Measurements from ENCODE around the gene FBH1. TPM values are rescaled to one million over a fixed set of nuclear protein-coding genes. Genes with fewer than 3 reads are reported as not detected.

FBH1 gene
- total RNA-seq, 1 experiment from 2014 or later, result 50.5 TPM

GRCh38 chr10:5888843-5889623 is 1.0 kb upstream of the FBH1 start:
- no TSS peak for BruUV-seq (replicated peaks)

GRCh38 chr10:5890452-5890915 is 441 bp downstream of the FBH1 start:
- Histone ChIP-seq H3K9me3 (ENCODE audit: control insufficient read depth, insufficient read depth, low read depth, low read length) (no peaks in the 10 kb centered on the region), H3K4me1 (ENCODE audit: control insufficient read depth, insufficient read depth, low read length) (peaks cover 3% of the 10 kb centered on the region; the same call in 1 of the 2 replicates), H3K27ac (ENCODE audit: low read length) (peak overlapping the region; percentile 62), H3K36me3 (ENCODE audit: control insufficient read depth, insufficient read depth, low read length) (peaks cover 4% of the 10 kb centered on the region), H3K27me3 (ENCODE audit: control insufficient read depth, insufficient read depth, low read length) (no peaks in the 10 kb centered on the region), H3K4me3 (ENCODE audit: low read depth in 2 of 2, low read length in 2 of 2) (peak overlapping the region; percentile 66 to 77)
- DNase-seq (ENCODE audit: low read depth, low spot score), result no peak
- in situ Hi-C loops (cut with HindIII; ENCODE audit: low pct_unique_long_range_greater_than_20kb, low sequenced_read_pairs), result no loop called here
- intact Hi-C loops (cut with micrococcal nuclease; ENCODE audit: unreplicated experiment), result no loop called here
- ATAC-seq, result no peak; the same call in 1 of the 2 replicates
- POLR2A ChIA-PET, result no interaction called here
- BruUV-seq (replicated peaks), result no TSS peak
- CTCF ChIA-PET, result no interaction called here
- TF ChIP-seq SIN3A (IDR thresholded peaks at IDR 0.05; ENCODE audit: borderline replicate concordance, insufficient read depth, low read depth, low read length) (no peak), REST (IDR thresholded peaks at IDR 0.05; ENCODE audit: insufficient read depth in 1 of 2, low read depth in 2 of 2, low read length in 1 of 2) (no peak), TCF7L2 (IDR thresholded peaks at IDR 0.05; ENCODE audit: low read depth, low read length) (no peak), POLR2AphosphoS5 (IDR thresholded peaks at IDR 0.05; ENCODE audit: low read depth, low read length) (no peak)

More at GRCh38 chr10:5888843-5889623, 1.0 kb upstream of the FBH1 start:
- Histone ChIP-seq H3K9me3 (ENCODE audit: control insufficient read depth, insufficient read depth, low read depth, low read length) (no peaks in the 10 kb centered on the region), H3K27ac (ENCODE audit: low read length) (peak overlapping the region; percentile 69; the same call in 1 of the 2 replicates), H3K36me3 (ENCODE audit: control insufficient read depth, insufficient read depth, low read length) (peaks cover 4% of the 10 kb centered on the region), H3K4me3 (ENCODE audit: low read depth in 2 of 2, low read length in 2 of 2) (peak overlapping the region; percentile 66 to 72), H3K4me1 (ENCODE audit: control insufficient read depth, insufficient read depth, low read length) (peaks cover 3% of the 10 kb centered on the region; the same call in 1 of the 2 replicates), H3K27me3 (ENCODE audit: control insufficient read depth, insufficient read depth, low read length) (no peaks in the 10 kb centered on the region)
- DNase-seq (ENCODE audit: low read depth, low spot score), result no peak
- POLR2A ChIA-PET, result interaction anchor here (0.6 to 0.9 kb wide), 3 partner anchors 10 to 177 kb away, joined by 4 to 6 read pairs (median 6); no protein-coding TSS in a partner anchor
- TF ChIP-seq TCF7L2 (IDR thresholded peaks at IDR 0.05; ENCODE audit: low read depth, low read length), result no peak
- no peak for TF ChIP-seq SIN3A (IDR thresholded peaks at IDR 0.05; ENCODE audit: borderline replicate concordance, insufficient read depth, low read depth, low read length)
- no peak for TF ChIP-seq REST (IDR thresholded peaks at IDR 0.05; ENCODE audit: insufficient read depth in 1 of 2, low read depth in 2 of 2, low read length in 1 of 2)
- TF ChIP-seq CTCF (IDR thresholded peaks at IDR 0.05), result no peak
- TF ChIP-seq POLR2AphosphoS5 (IDR thresholded peaks at IDR 0.05; ENCODE audit: low read depth, low read length), result no peak
- ATAC-seq, result peak; percentile 63
- CTCF ChIA-PET, result no interaction called here
- in situ Hi-C loops (cut with HindIII; ENCODE audit: low pct_unique_long_range_greater_than_20kb, low sequenced_read_pairs) (no loop called here), intact Hi-C loops (cut with micrococcal nuclease; ENCODE audit: unreplicated experiment) (no loop called here)
